ENCODE results near the gene ITGA7. TPM values are rescaled to one million over a fixed set of nuclear protein-coding genes. Genes with fewer than 3 reads are reported as not detected.

ITGA7 gene
- total and polyA plus RNA-seq, 2 of the 8 experiments (the other 6 are each of a cell fraction or from before 2014, with no cell fraction given), result 57.6 to 86.1 TPM

- no peak overlapping the region for H3K18ac ChIP-seq (ENCODE audit: extremely low read depth, low read length)
- ChIA-PET CTCF (ENCODE audit: partially characterized antibody) (interaction anchor here (0.7 to 3.4 kb wide), 8 partner anchors 14 to 473 kb away, joined by 3 to 18 read pairs (median 5); partner anchors contain the start of gene RDH5), POLR2A (ENCODE audit: partially characterized antibody) (interaction anchor here (0.6 kb wide), 1 partner anchor 50 kb away, joined by 3 read pairs; no protein-coding TSS in a partner anchor)
- no peak overlapping the region for H3K4me2 ChIP-seq (ENCODE audit: insufficient read depth in 1 of 2, low read depth in 2 of 2, low read length in 2 of 2)
- no peak overlapping the region for H3K23ac ChIP-seq (ENCODE audit: insufficient read length)
- no peak overlapping the region for H2BK120ac ChIP-seq (replicated peaks; ENCODE audit: low read depth, low read length)
- no peak overlapping the region for H2BK5ac ChIP-seq (ENCODE audit: low read depth, low read length)
- no peak overlapping the region for H2AFZ ChIP-seq (ENCODE audit: low read length)
- FAIRE-seq, result no peak
- 86% methylated on average over 1 of the region's 1 CpG; no CpG with 5 or more reads in 1 of the 2 experiments for WGBS, 2 experiments (ENCODE audit: extremely low coverage in 1 of 2, insufficient coverage in 1 of 2, insufficient read length in 1 of 2, insufficient replicate concordance in 2 of 2, low coverage in 1 of 2, low lambda C conversion rate in 2 of 2, missing lambda C conversion rate in 1 of 2)
- H3K23me2 ChIP-seq (ENCODE audit: low read depth, low read length), result no peaks in the 10 kb centered on the region
- no peaks in the 10 kb centered on the region for H3K79me1 ChIP-seq (ENCODE audit: low read depth, low read length)
- no peak overlapping the region for H3K56ac ChIP-seq (replicated peaks; ENCODE audit: insufficient read length, low read depth, low read length)
- H4K8ac ChIP-seq (ENCODE audit: extremely low read depth, insufficient read depth, low read length), result no peak overlapping the region
- H3K27ac ChIP-seq (ENCODE audit: low read depth, low read length), result no peak overlapping the region
- H3K4me3 ChIP-seq (ENCODE audit: extremely low read depth in 1 of 4, insufficient read depth in 2 of 4, low read depth in 3 of 4, low read length in 4 of 4), result no peak overlapping the region
- no peak overlapping the region for H3K14ac ChIP-seq (ENCODE audit: insufficient read length)
- H2BK20ac ChIP-seq (ENCODE audit: low read length), result no peak overlapping the region
- no peaks in the 10 kb centered on the region for H3K79me2 ChIP-seq (ENCODE audit: control insufficient read depth in 1 of 2, insufficient read depth in 2 of 2, low read length in 2 of 2)
- no peaks in the 10 kb centered on the region for H3K9me3 ChIP-seq (ENCODE audit: insufficient read depth in 2 of 2, low read depth in 1 of 2, low read length in 1 of 2)
- no peak overlapping the region for H2AK5ac ChIP-seq (ENCODE audit: low read depth, low read length)
- no peak for DNase-seq (ENCODE audit: low read depth in 1 of 2, low spot score in 2 of 2)
- no peaks in the 10 kb centered on the region for H3K4me1 ChIP-seq (replicated peaks in 1 of 4; ENCODE audit: control insufficient read depth in 3 of 4, insufficient read depth in 4 of 4, low read length in 3 of 4)
- no peak overlapping the region for H2BK15ac ChIP-seq (ENCODE audit: low read length)
- H3K36me3 ChIP-seq (ENCODE audit: control insufficient read depth in 2 of 4, insufficient read depth in 4 of 4, low read length in 3 of 4), result no peaks in the 10 kb centered on the region
- no peaks in the 10 kb centered on the region for H3K27me3 ChIP-seq (replicated peaks in 1 of 4; ENCODE audit: control insufficient read depth in 3 of 4, extremely low read depth in 1 of 4, insufficient read depth in 3 of 4, low read length in 3 of 4)
- H4K5ac ChIP-seq (ENCODE audit: insufficient read length, low read depth, low read length), result no peak overlapping the region
- no peak overlapping the region for H3K4ac ChIP-seq (replicated peaks; ENCODE audit: insufficient read length, low read depth, low read length)
- H4K91ac ChIP-seq (replicated peaks; ENCODE audit: insufficient read length, low read length), result no peak overlapping the region
- H3K9ac ChIP-seq (replicated peaks in 1 of 4; ENCODE audit: extremely low read depth in 1 of 4, low read depth in 3 of 4, low read length in 3 of 4), result no peak overlapping the region
- H4K20me1 ChIP-seq (replicated peaks in 1 of 2; ENCODE audit: control insufficient read depth in 1 of 2, insufficient read depth in 2 of 2, low read length in 2 of 2), result no peaks in the 10 kb centered on the region
- H2BK12ac ChIP-seq (ENCODE audit: low read depth, low read length), result no peak overlapping the region
- TF ChIP-seq SRF (IDR thresholded peaks at IDR 0.05; ENCODE audit: low read depth, low read length) (no peak), SIX5 (IDR thresholded peaks at IDR 0.05; ENCODE audit: low read depth, low read length) (no peak)
These were observed 44.3 kb downstream of the ITGA7 start for GRCh38 chr12:55663391-55663790.
